Liver (tissue), 3 donors: ENCODE measurements around the gene LIMA1.

ENCODE experiments used
- CTCF ChIP-seq: fragments of 150-350 bp; IDR thresholded peaks from 2 replicates; pipeline ENCODE4 v1.5.1; 2017; ENCODE audit warnings: improper control_type of control experiment, low read depth, low read length; ENCODE audit not compliant: missing input control
- FOXA1 ChIP-seq: IDR thresholded peaks from 2 replicates; pipeline ENCODE4 v1.6.1; 2016; ENCODE audit warnings: antibody characterized with exemption
- GABPA ChIP-seq, 2 donors: IDR thresholded peaks in 1 of 2; conservative IDR thresholded peaks in 1 of 2; 2 replicates each; pipeline ENCODE4 v1.6.1; 2016; ENCODE audit warnings: antibody characterized with exemption in 2 of 2, mild to moderate bottlenecking in 1 of 2, moderate library complexity in 1 of 2
- HNF4A ChIP-seq, 2 donors: conservative IDR thresholded peaks; 2 replicates each; pipeline ENCODE4 v1.6.1; 2016; ENCODE audit warnings: antibody characterized with exemption in 2 of 2, mild to moderate bottlenecking in 2 of 2
- HNF4G ChIP-seq: IDR thresholded peaks from 2 replicates; pipeline ENCODE4 v1.6.1; 2016; ENCODE audit warnings: antibody characterized with exemption
- JUND ChIP-seq, 2 donors: IDR thresholded peaks; 2 replicates each; pipeline ENCODE4 v1.6.1; 2016; ENCODE audit warnings: antibody characterized with exemption in 2 of 2
- MAX ChIP-seq: IDR thresholded peaks from 2 replicates; pipeline ENCODE4 v1.6.1; 2016; ENCODE audit warnings: antibody characterized with exemption
- RAD21 ChIP-seq, 2 donors: IDR thresholded peaks; 2 replicates each; pipeline ENCODE4 v1.6.1; 2016; ENCODE audit warnings: antibody characterized with exemption in 2 of 2, mild to moderate bottlenecking in 2 of 2
- RXRA ChIP-seq, 2 donors: IDR thresholded peaks; 2 replicates each; pipeline ENCODE4 v1.6.1; 2017 to 2018; ENCODE audit warnings: antibody characterized with exemption in 2 of 2, mild to moderate bottlenecking in 1 of 2
- SP1 ChIP-seq: IDR thresholded peaks from 2 replicates; pipeline ENCODE4 v1.6.1; 2018; ENCODE audit warnings: antibody characterized with exemption, mild to moderate bottlenecking
- TAF1 ChIP-seq: conservative IDR thresholded peaks from 2 replicates; pipeline ENCODE4 v1.6.1; 2016; ENCODE audit warnings: antibody characterized with exemption, mild to moderate bottlenecking
- TF ChIP-seq, protein P1 (sequence below): IDR thresholded peaks from 2 replicates; pipeline ENCODE4 v1.6.1; 2016; ENCODE audit warnings: antibody characterized with exemption
- TF ChIP-seq, protein P2 (sequence below): IDR thresholded peaks from 2 replicates; pipeline ENCODE4 v1.6.1; 2016; ENCODE audit warnings: antibody characterized with exemption, mild to moderate bottlenecking
- donor health status: healthy.
- donor health status: healthy.

- TF ChIP-seq CTCF = no peak
- TF ChIP-seq, protein P1, sequence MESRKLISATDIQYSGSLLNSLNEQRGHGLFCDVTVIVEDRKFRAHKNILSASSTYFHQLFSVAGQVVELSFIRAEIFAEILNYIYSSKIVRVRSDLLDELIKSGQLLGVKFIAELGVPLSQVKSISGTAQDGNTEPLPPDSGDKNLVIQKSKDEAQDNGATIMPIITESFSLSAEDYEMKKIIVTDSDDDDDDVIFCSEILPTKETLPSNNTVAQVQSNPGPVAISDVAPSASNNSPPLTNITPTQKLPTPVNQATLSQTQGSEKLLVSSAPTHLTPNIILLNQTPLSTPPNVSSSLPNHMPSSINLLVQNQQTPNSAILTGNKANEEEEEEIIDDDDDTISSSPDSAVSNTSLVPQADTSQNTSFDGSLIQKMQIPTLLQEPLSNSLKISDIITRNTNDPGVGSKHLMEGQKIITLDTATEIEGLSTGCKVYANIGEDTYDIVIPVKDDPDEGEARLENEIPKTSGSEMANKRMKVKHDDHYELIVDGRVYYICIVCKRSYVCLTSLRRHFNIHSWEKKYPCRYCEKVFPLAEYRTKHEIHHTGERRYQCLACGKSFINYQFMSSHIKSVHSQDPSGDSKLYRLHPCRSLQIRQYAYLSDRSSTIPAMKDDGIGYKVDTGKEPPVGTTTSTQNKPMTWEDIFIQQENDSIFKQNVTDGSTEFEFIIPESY = no peak
- no peak for TF ChIP-seq MAX
- no peak for TF ChIP-seq RAD21 (IDR thresholded peaks at IDR 0.05)
- TF ChIP-seq JUND (IDR thresholded peaks at IDR 0.05) = no peak
- no peak for TF ChIP-seq FOXA1
- TF ChIP-seq, protein P2, sequence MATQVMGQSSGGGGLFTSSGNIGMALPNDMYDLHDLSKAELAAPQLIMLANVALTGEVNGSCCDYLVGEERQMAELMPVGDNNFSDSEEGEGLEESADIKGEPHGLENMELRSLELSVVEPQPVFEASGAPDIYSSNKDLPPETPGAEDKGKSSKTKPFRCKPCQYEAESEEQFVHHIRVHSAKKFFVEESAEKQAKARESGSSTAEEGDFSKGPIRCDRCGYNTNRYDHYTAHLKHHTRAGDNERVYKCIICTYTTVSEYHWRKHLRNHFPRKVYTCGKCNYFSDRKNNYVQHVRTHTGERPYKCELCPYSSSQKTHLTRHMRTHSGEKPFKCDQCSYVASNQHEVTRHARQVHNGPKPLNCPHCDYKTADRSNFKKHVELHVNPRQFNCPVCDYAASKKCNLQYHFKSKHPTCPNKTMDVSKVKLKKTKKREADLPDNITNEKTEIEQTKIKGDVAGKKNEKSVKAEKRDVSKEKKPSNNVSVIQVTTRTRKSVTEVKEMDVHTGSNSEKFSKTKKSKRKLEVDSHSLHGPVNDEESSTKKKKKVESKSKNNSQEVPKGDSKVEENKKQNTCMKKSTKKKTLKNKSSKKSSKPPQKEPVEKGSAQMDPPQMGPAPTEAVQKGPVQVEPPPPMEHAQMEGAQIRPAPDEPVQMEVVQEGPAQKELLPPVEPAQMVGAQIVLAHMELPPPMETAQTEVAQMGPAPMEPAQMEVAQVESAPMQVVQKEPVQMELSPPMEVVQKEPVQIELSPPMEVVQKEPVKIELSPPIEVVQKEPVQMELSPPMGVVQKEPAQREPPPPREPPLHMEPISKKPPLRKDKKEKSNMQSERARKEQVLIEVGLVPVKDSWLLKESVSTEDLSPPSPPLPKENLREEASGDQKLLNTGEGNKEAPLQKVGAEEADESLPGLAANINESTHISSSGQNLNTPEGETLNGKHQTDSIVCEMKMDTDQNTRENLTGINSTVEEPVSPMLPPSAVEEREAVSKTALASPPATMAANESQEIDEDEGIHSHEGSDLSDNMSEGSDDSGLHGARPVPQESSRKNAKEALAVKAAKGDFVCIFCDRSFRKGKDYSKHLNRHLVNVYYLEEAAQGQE = no peak
- TF ChIP-seq SP1 = no peak
- TF ChIP-seq GABPA (IDR thresholded peaks at IDR 0.05 in 1 of 2, conservative IDR thresholded peaks at IDR 0.05 in 1 of 2) = no peak
- TF ChIP-seq RXRA (IDR thresholded peaks at IDR 0.05) = no peak
- TF ChIP-seq TAF1 = no peak
- no peak for TF ChIP-seq HNF4G
- TF ChIP-seq HNF4A (conservative IDR thresholded peaks at IDR 0.05) = no peak
Measured at GRCh38 chr12:50219544-50219943, 63.8 kb downstream of the LIMA1 start.
